ENCODE measurements around the gene ATP6V0C. TPM values are rescaled to one million over a fixed set of nuclear protein-coding genes. Genes with fewer than 3 reads are reported as not detected.

The ATP6V0C gene
- total RNA-seq, 1 experiment from 2014 or later, result 176 TPM

- H3K27ac Mint-ChIP-seq, result no peak overlapping the region
- H3K79me2 ChIP-seq (ENCODE audit: insufficient read depth, low read length), result no peaks in the 10 kb centered on the region
Measured at GRCh38 chr16:2505695-2506094, 8.1 kb upstream of the ATP6V0C start.

More at GRCh38 chr16:2505695-2506094, 8.1 kb upstream of the ATP6V0C start:
- no peak overlapping the region for H3K9ac ChIP-seq (ENCODE audit: extremely low read depth, insufficient read length, low read length)
- H3K4me3 Mint-ChIP-seq, result no peak overlapping the region
- H3K14ac ChIP-seq (ENCODE audit: insufficient read depth, low read length), result no peak overlapping the region
- no peak overlapping the region for H3K56ac ChIP-seq (ENCODE audit: insufficient read length, low read depth, low read length)
- H2BK20ac ChIP-seq (ENCODE audit: low read depth, low read length, poor library complexity, severe bottlenecking), result no peak overlapping the region
- H3K27ac ChIP-seq (ENCODE audit: insufficient read length, low read depth, low read length), result no peak overlapping the region
- H2AK5ac ChIP-seq (ENCODE audit: insufficient read length, low read length), result no peak overlapping the region
- H3K4ac ChIP-seq (ENCODE audit: low read depth, low read length), result no peak overlapping the region
- H3K27me3 ChIP-seq (ENCODE audit: insufficient read depth, low read length), result no peaks in the 10 kb centered on the region
- H4K91ac ChIP-seq (ENCODE audit: insufficient read length, low read depth, low read length), result no peak overlapping the region
- H3K4me1 Mint-ChIP-seq, result peaks cover 3 to 15% of the 10 kb centered on the region in 2 experiments
- H2BK120ac ChIP-seq (ENCODE audit: low read depth, low read length, poor library complexity, severe bottlenecking), result no peak overlapping the region
- H3K27me3 Mint-ChIP-seq (ENCODE audit: low read depth), result no peaks in the 10 kb centered on the region
- no peak overlapping the region for H3K18ac ChIP-seq (ENCODE audit: insufficient read length, low read depth, low read length)
- no peaks in the 10 kb centered on the region for H3K4me1 ChIP-seq (ENCODE audit: insufficient read depth, low read length)
- H3T11ph ChIP-seq (ENCODE audit: low read length), result no peak overlapping the region
- H2BK12ac ChIP-seq (ENCODE audit: insufficient read length, low read depth, low read length), result no peak overlapping the region
- H2AFZ ChIP-seq (ENCODE audit: low read length), result no peak overlapping the region
- no peak for DNase-seq
- no peak overlapping the region for H4K8ac ChIP-seq (replicated peaks; ENCODE audit: insufficient read length, low read depth, low read length)
- H3K9me3 ChIP-seq (ENCODE audit: control insufficient read depth, low read depth, low read length), result no peaks in the 10 kb centered on the region
- H4K5ac ChIP-seq (ENCODE audit: insufficient read length, low read depth, low read length), result no peak overlapping the region
- no peaks in the 10 kb centered on the region for H3K79me1 ChIP-seq (ENCODE audit: insufficient read depth, low read depth, low read length, poor library complexity, severe bottlenecking)
- TF ChIP-seq CTCF (conservative IDR thresholded peaks at IDR 0.05), result no peak
- WGBS (ENCODE audit: extremely low coverage, insufficient read length, low lambda C conversion rate), result 100% methylated on average over 1 of the region's 14 CpGs
- no peaks in the 10 kb centered on the region for H3K9me3 Mint-ChIP-seq
- H3K23me2 ChIP-seq (ENCODE audit: insufficient read length, low read depth, low read length, poor library complexity, severe bottlenecking), result peaks cover 3% of the 10 kb centered on the region
- H2BK15ac ChIP-seq (ENCODE audit: low read depth, low read length), result no peak overlapping the region
- no peak overlapping the region for H2BK5ac ChIP-seq (ENCODE audit: insufficient read length, low read length)
- H3K36me3 Mint-ChIP-seq (ENCODE audit: insufficient read depth in 1 of 3, low read depth in 3 of 3), result no peaks in the 10 kb centered on the region
- H4K20me1 ChIP-seq (ENCODE audit: control insufficient read depth, insufficient read depth, insufficient read length), result no peaks in the 10 kb centered on the region
- H3K23ac ChIP-seq (ENCODE audit: insufficient read length, low read depth, low read length), result no peak overlapping the region
- H3K4me2 ChIP-seq (ENCODE audit: insufficient read depth, insufficient read length, low read length), result no peak overlapping the region
